Glomerular endothelial cell (primary cell): ENCODE data around the gene KIFC1. TPM values are rescaled to one million over a fixed set of nuclear protein-coding genes. Genes with fewer than 3 reads are reported as not detected.

Source experiments
- total RNA-seq: library from RNA; depleted of rRNA; stranded (reverse); fragments of >200 nt; gene quantifications from 2 replicates; pipeline ENCODE4 v1.2.3, GENCODE V29; 2015

Gene KIFC1
- total RNA-seq, 1 donor from 2014 or later = 21.9 TPM

Other genes with a start within 250 kb of the KIFC1 start
- gene COL11A2, start 199.4 kb upstream of the KIFC1 start, total RNA-seq = under 0.01 and 0.53 TPM in 2 replicates
- gene RXRB, start 191.2 kb upstream of the KIFC1 start, total RNA-seq = 24.6 and 25.2 TPM in 2 replicates
- gene SLC39A7, start 191.0 kb upstream of the KIFC1 start, total RNA-seq = 124 and 143 TPM in 2 replicates
- 4.0 and 8.0 TPM in 2 replicates for gene HSD17B8, start 187.2 kb upstream of the KIFC1 start, total RNA-seq
- 9.6 and 15.2 TPM in 2 replicates for gene RING1, start 183.3 kb upstream of the KIFC1 start, total RNA-seq
- gene VPS52, start 119.9 kb upstream of the KIFC1 start, total RNA-seq = 29.6 and 34.5 TPM in 2 replicates
- gene RPS18, start 119.7 kb upstream of the KIFC1 start, total RNA-seq = 2,187 and 4,134 TPM in 2 replicates
- gene B3GALT4, start 114.7 kb upstream of the KIFC1 start, total RNA-seq = 4.5 and 6.8 TPM in 2 replicates
- gene WDR46, start 102.6 kb upstream of the KIFC1 start, total RNA-seq = 63.4 and 91.0 TPM in 2 replicates
- gene PFDN6, start 102.2 kb upstream of the KIFC1 start, total RNA-seq = 34.1 and 40.8 TPM in 2 replicates
- gene RGL2, start 92.9 kb upstream of the KIFC1 start, total RNA-seq = 51.6 and 65.5 TPM in 2 replicates
- 244 and 415 TPM in 2 replicates for gene TAPBP, start 77.7 kb upstream of the KIFC1 start, total RNA-seq
- 11.0 and 12.4 TPM in 2 replicates for gene ZBTB22, start 74.1 kb upstream of the KIFC1 start, total RNA-seq
- 47.0 and 58.9 TPM in 2 replicates for gene DAXX, start 68.9 kb upstream of the KIFC1 start, total RNA-seq
- 21.5 and 34.8 TPM in 2 replicates for gene PHF1, start 19.2 kb downstream of the KIFC1 start, total RNA-seq
- gene CUTA, start 26.3 kb downstream of the KIFC1 start, total RNA-seq = 140 and 146 TPM in 2 replicates
- gene SYNGAP1, start 28.2 kb downstream of the KIFC1 start, total RNA-seq = 3.1 and 6.1 TPM in 2 replicates
- 3.7 and 7.2 TPM in 2 replicates for gene ZBTB9, start 62.8 kb downstream of the KIFC1 start, total RNA-seq
- 24.0 and 33.1 TPM in 2 replicates for gene BAK1, start 188.5 kb downstream of the KIFC1 start, total RNA-seq
- gene ITPR3, start 229.5 kb downstream of the KIFC1 start, total RNA-seq = 66.6 and 79.7 TPM in 2 replicates